GM21723 (cell line): ENCODE results near the gene BCAS3.

ENCODE experiments used
- ATAC-seq: cut with Tn5 transposase; IDR thresholded peaks from one replicate; pipeline ENCODE4 v1.9.1; 2021; ENCODE audit warnings: mild to moderate bottlenecking, moderate library complexity; ENCODE audit not compliant: unreplicated experiment

Gene BCAS3

DNA sequence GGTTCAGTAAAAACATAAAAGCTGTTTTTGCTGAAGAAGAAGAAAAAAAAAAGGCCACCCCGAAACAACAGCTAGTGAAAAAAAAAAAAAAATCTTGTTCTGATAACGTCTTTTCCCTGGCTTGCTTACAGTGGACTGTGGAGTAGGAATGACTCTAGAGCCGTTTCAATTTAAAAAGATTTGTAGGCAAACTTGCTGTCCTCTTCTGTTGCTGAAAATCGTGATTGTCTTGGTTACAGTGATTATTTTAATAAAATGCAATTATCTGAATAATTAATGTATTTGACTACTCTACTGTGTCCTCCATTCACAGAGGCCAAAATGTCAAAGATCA is 531.4 kb downstream of the BCAS3 start:
- ATAC-seq: no peak

DNA sequence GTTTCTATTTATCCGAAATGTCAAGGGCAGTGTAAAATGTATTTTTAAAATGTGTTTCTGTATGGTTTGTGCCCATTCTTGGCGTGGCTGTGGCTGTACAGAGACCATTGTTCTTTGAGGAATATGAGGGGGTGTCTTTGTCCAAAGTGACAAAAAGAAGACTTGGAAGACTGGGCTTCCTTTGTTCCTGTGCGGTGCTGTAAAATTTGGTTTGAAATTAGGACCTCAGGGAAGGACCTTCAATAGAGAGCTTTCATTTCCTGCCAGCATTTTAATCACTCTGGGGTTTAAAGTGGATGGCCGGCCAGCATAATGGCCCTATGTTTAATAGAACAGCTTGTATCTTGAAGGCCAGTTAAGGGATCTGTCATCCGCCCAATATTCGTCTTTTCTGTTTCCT is 531.9 kb downstream of the BCAS3 start:
- ATAC-seq: no peak

DNA sequence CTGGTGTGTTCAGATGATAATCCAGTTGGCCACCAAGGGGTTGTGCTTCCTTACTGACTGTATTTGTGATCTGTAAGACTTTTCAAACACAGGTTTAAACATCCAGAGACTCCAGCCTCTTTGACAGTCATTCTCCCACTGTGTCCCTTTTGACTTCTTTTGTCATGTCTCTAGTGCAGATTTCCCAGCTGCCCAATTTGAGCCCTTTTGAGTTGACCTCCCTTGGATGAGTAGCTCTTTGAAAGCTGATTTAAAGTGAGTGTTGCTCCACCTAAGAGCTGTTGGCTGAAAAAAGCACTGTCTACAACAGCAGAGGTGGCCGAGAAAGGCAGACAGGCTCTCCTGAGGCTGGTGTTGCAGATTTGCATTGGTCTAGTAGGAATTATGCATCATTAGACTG is 533.6 kb downstream of the BCAS3 start:
- no peak for ATAC-seq

DNA sequence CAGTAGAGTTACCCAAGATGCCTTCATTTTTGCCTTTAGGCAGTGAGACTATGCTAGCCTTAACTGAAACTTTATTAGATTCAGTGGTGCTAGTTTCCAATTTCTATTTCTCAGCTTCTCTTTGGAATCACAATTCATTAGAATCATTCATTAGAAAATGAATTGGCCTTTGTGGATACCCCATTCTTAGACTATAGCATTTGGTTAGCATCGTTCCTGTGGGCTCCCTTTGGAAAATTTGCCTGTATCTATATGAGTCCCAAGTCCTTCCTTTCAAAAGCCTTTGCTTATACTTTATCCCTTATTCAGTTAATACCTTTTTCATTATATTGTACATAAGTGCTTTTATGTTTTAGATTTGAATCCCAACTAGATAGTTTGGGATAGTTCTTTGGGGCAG is 535.0 kb downstream of the BCAS3 start:
- ATAC-seq: no peak

DNA sequence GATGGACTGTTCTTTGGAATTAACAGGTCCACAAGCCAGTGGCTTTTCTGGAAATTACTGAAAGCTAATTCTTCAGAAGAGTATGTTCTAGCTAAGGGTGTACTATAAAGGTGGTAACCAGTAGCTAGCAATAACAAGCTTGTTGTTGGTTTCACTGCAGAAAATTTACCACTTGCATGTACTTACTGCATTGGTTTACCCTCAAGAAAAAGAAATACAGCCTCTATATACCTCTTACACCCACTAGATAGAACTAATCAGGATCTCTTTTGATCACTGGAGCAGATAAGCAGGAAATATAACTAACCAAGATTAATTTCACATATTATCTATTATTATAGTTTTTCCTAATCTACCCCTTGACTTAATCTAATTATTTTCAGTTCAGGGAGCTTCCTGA is 537.1 kb downstream of the BCAS3 start:
- no peak for ATAC-seq

DNA sequence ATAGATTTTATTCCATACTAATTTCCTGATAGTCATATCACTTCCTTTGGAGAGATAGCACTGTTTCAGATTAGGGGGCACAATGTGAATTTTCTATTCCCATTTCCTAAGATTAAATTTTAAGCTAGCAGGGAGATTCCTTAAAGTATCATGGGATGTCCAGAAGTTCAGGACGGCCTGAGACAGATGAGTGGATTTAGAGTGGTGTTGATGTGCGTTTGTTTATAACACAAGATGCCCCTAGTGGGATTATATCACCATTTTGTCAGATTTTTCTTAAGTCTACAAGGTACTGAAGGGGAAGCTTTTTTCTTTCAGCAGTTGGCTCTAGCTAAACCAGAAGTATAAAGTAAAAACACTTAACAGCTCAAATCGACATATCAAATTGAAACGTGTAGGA is 538.4 kb downstream of the BCAS3 start:
- no peak for ATAC-seq

DNA sequence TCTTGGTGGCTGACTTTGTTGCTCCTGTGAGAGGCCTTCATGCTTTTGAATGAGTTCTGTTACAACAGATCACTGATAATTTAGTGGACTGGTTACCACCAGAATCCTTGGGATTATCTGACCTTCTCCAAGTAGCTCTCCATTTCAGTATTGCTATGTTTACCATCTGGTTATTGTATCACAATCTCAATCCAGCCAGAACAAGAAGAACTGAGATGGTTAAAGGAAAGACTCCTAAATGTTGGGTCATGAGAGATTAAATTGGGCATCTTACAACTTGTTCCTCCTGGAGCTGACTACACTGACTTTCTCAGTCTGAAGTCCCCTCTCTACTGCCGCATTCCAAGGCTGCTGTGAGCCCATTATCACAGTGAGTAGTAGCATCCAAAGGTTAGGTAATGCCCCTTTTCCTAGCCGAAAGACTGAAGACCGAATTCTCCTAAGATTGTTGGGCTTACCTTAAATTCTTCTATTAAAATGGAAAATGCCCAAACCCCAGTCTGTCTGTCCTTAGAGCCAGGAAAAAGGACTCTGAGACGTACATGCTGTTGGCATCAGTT is 540.3 kb downstream of the BCAS3 start:
- ATAC-seq: no peak

DNA sequence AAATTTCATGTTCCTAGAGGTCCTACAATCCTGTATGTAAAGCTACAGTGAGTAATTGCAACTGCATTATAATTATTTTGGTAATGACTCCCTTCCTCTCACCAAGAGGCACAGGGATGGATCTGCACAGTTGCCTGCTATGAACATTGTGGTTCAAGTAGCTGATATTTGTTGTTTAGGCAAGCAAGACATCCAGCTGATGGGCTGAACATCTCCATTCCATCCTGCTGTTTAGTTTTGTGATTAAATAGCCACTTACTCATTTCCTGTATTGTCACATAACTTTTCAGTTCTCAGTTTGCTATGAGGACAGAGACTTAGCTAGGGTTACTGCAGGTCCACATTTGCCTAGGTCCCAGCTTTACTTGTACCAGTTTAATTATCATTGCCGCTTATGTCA is 540.8 kb downstream of the BCAS3 start:
- no peak for ATAC-seq

DNA sequence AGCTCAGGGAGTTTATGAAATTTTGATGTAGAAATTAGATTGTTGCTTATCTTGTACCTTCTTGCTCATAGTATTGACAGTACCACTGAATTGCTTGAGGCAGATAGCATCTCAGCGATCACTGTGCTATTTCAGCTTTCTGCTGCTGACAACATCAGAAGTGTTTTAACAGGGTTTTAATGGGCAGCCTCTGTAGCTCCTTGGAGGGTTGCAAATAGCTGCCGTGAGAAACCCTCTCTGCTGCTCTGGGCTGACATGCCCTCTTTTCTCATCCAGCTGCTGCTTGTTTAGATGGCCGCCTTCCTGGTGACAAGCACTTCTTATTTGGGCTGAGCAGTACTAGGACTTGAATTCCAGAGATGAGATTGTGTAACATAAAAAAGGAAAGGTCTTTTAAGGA is 541.8 kb downstream of the BCAS3 start:
- ATAC-seq: no peak

DNA sequence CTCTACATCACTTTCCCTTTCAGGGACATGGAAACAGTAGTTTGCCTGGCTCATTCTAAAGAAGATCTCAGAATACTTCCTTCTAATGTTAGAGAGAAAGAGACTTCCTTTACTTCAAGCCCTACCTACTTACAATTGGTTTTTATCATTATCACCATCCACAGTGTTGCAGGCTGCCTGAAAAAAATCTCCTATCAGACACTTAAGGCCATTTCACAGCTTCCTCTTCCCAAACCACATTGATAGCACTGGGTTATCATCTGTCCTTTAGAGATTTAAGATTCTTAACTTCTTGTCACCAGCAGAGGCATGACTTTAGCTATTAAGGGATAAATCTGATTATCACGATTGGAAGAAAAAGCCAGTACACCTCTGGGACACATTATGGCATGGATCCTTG is 543.5 kb downstream of the BCAS3 start:
- no peak for ATAC-seq

DNA sequence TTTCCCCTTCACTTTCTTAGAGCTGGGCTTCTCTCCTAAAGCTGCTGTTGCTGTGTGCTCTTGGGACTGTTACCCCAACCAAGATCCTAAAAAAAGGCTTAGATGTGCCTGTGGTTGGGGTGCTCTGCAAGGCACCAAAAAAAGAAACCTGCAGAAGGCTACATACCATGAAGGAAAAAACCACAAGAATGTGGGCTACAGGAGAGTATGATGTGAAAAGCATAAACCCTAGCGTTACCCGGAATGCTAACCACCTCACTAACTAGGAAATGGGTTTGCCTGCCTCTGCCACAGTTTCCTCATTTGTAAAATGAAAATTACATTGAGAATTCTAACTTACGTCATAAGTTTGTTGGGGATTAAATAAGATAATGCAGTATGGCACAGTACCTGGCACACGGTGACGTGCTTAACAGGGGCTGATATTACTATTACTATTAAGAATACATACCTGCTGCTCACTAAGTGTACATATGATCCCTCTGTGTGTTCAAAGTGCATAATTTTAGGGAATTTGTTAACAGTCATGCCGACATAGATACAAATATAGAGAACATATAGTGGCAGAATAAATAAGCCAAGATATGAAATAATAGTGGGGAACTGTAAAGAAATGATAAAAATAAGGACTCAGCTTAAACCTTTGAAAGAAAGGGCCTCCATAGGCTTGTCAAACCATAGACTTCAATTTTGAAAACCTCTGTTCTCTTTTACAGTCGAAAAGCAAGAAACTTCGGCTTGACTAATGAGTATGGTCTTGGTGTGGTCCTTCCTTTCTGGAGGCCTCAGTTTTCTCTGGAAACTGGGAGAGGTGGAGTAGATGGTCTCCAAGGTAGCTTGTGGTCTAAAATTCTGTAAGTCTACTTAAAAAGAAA is 544.2 kb downstream of the BCAS3 start:
- no peak for ATAC-seq

DNA sequence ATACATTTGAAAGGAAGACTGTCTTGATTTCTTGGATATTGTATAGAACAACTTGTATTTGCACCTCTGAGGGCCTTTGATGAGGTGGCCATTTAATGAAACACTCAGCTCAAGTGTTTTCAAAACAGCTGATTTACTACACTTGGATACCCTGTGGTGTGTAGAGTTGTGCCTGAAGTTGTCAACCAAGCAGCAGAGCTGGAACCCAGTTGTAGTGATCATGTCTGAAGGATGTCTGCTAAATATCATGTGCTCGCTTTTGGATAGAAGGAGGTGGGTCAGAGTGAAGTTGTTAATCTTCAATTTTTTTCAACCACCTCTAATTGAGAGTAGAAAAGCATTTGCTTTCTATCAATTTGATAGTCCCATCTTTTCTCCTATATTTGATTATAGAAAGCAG is 546.1 kb downstream of the BCAS3 start:
- ATAC-seq: no peak

DNA sequence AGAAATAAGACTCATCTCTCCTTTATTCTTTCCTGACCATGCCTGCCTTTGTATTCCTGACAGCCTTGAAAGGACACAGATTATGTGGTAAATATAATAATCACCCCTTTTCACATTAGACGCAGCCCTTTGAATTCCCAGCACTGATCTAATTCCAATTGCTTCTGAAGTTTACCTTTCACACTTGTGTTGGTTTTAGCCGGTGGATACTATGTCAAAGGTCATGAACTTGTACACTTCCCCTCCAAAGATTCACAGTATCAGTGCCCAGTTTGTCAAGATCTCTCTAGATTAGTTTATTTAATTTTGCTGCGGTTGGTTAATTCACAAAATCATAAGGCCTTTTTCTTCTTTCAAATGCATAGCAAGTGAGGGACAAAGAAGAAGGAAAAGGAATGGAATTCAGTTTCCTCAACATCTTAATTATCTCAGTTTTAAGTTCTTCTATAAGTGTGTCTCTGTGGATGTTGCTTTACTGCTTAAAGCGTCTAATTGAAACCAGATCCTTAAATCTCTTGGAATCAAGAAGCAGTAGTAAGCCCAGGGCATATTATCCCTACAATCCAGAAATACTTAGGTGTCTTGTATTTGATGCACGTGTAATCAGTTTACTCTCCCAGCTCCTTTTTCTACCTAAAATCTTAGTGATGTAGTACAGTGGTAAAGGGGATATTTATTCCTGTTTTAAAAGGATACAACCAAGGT is 547.7 kb downstream of the BCAS3 start:
- no peak for ATAC-seq

DNA sequence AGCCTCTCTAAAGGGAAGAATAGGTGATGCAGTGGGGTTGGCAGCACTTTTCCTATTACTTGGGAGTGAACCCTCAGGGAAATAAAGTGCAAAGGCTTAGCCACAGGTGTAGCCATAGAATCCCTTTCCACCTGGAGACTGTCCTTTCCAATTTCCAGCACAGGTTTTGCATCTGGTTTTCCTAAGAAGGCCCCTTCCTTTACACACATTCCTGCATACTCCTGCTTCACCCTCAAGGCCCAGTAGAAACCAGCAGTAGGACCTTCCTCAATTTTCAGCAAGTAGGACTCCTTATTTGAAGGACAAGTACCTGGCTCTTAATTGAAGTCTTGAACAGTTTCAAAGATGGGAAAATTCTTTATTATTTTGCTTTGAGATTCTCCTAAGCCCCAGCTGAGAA is 550.2 kb downstream of the BCAS3 start:
- ATAC-seq: no peak

DNA sequence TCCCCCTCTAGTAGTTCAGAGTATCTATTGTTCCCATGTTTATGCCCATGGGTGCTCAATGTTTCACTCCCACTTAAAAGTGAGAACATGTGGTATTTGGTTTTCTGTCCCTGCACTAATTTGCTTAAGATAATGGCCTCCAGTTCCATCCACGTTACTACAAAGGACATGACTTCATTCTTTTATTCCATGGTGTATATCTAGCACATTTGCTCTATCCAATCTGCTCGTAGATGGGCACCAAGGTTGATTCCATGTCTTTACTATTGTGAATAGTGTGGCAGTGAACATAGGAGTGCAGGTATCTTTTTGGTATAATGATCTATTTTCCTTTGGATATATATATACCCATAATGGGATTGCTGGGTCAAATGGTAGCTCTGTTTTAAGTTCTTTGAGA is 552.8 kb downstream of the BCAS3 start:
- ATAC-seq: no peak

DNA sequence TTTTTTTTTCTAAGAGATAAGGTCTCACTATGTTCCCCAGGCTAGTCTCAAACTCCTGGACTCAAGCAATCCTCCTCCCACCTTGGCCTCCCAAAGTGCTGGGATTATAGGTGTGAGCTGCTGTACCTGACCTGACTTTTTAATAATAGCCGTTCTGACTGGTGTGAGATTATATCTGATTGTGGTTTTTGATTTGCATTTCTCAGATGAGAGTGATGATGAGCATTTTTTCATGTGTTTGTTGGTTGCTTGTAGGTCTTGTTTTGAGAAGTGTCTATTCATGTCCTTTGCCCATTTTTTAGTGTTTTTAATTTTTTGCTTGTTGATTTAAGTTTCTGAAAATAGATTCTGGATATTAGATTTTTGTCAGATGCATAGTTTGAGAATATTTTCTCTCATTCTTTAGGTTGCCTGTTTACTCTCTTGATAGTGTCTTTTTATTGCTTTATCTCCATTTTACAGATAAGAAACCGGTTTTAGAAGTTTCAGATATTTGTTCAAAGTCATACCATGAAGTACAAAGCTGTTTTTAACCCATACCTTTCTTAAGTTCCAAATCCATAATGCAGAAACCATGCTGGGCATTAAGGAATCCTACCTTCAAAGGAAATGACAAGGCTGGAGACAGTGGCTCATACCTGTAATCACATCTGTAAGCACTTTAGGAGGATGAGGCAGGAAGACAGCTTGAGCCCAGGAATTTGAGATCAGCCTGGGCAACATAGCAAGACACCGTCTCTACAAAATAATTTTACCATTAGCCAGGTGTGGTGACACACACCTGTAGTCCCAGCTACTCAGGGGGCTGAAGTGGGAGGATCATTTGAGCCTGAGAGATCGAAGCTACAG is 553.5 kb downstream of the BCAS3 start:
- ATAC-seq: no peak

DNA sequence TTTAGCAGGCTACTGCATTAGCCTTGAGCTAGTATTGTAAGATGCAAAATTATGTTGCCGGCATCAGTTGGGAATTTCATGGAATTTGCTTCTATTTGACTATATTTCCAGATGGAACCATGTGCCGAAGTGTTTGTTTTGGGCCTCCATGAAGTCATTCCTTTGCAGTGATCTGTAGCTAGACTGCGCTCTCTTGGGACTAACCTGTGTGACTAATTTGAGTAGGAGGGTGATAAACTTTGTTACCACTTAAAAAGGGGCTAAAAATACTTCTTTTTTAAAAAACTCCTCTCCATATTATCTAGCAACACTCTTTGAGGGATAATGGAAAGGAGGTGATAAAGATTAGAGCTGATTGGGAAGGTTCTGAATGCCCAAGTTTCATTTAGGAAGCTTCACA is 555.2 kb downstream of the BCAS3 start:
- ATAC-seq: no peak

DNA sequence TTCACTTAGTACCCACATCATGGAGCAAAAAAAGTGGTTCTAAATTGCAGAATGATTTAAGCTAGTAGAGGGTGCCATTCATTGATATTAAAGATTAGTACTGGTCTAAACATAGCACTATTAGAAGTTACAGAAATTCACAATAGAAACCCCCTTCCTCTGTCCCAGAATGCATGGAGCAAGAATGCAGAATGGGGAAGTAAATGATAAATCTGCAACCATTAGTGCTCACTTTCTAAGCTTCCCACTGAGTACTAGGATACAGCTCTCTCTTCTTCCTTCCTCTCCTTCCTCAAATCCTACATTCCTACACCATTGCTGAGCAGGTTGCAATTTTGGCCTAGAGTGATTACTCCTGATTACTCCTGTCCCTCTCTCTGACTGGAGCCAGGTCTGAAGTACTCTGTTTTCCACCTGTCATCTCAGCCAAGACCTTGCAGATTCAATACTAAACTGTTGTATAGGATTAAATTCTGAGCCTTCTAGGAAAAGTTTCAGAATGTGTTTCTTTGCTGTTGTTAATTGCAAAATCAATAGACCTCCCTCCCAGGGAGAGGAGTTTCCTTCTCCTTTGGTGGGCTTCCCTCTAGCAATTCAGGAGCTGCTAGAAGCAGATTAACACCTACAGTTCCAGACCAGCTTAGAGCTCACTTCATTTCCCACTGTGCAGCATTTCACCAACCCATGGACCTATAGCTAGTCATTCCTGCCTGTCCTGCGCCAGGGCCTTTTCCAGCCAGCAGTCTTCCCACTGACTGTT is 556.5 kb downstream of the BCAS3 start:
- no peak for ATAC-seq

DNA sequence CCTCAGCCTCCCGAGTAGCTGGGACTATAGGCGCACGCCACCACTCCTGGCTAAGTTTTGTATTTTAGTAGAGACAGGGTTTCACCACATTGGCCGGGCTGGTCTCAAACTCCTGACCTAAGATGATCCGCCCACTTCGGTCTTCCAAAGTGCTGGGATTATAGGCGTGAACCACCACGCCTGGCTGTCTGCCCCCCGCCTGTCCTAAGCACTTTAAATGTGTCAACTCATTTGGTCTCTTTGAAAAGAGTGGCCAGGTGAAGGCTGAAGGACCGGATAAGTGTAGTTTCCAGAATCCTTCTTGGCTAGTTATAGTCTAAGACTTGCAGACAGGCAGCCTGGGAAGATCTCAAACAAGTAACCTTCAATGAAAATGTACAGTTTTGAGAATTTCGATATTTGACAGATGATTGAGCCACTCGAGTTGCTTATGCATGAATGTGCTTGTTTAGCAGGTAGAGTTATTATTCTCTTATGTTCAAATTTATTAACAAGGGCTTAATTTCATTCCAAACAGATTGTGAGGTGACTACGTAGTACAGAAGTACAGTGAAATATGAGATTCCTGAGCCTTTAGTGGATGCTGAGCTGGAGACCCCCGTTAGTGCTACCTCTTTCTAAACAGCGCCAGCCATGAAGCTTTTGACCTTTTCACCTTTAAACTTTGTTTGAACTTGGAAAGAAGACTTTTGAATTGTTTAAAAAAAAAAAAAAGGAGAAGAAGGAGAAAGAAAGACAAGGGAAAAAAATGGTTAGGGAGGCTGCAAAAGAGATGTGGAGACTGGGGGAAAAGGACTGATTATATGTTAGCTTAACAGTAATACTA is 557.6 kb downstream of the BCAS3 start:
- ATAC-seq: no peak

DNA sequence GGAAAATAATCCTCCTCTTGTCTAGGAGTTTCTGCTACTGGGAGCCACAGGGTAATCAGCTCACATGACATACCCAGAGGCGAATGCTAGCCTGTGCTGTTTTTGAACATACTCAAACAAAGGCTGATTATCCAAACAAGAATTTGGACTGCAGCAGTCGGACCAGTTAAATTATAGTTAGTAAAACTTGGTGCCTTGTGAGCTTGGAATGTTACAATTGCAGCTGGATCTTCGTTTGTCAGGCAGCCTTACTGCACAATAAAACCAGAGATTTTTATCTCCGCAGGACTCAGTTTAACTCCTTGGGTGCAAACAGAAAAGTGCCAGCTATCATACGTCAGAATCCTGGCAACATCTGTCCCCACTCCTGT is 558.2 kb downstream of the BCAS3 start:
- ATAC-seq: no peak
